Suppressor macrophage treated with lipopolysaccharide for 4 hours (primary cell): ENCODE results near the gene CLEC16A.

Experiments used
- DNase-seq: peaks from one replicate; pipeline ENCODE4 v3.0.0-alpha.2; 2020

The CLEC16A gene

GRCh38 chr16:11145173-11145818 lies 200.9 kb downstream of the CLEC16A start:
- no peak for DNase-seq

GRCh38 chr16:11145819-11146211 lies 201.5 kb downstream of the CLEC16A start:
- DNase-seq = no peak

GRCh38 chr16:11147033-11147753 lies 202.8 kb downstream of the CLEC16A start:
- no peak for DNase-seq

GRCh38 chr16:11147754-11148444 lies 203.5 kb downstream of the CLEC16A start:
- no peak for DNase-seq

GRCh38 chr16:11149011-11149616 lies 204.8 kb downstream of the CLEC16A start:
- no peak for DNase-seq

GRCh38 chr16:11150190-11150589 lies 205.8 kb downstream of the CLEC16A start:
- DNase-seq = no peak

- no peak for DNase-seq
These were observed 207.0 kb downstream of the CLEC16A start for GRCh38 chr16:11151156-11151884.

GRCh38 chr16:11151885-11152629 lies 207.7 kb downstream of the CLEC16A start:
- no peak for DNase-seq

GRCh38 chr16:11152677-11153331 lies 208.4 kb downstream of the CLEC16A start:
- DNase-seq = peak; percentile 63

GRCh38 chr16:11155284-11155806 lies 211.0 kb downstream of the CLEC16A start:
- no peak for DNase-seq

GRCh38 chr16:11156401-11156800 lies 212.0 kb downstream of the CLEC16A start:
- no peak for DNase-seq

GRCh38 chr16:11157143-11157542 lies 212.8 kb downstream of the CLEC16A start:
- DNase-seq = no peak

- no peak for DNase-seq
These were observed 213.7 kb downstream of the CLEC16A start for GRCh38 chr16:11158018-11158417.

- no peak for DNase-seq
These were observed 214.9 kb downstream of the CLEC16A start for GRCh38 chr16:11159282-11159681.

GRCh38 chr16:11160676-11161115 lies 216.3 kb downstream of the CLEC16A start:
- DNase-seq = peak; percentile 43

GRCh38 chr16:11161439-11161838 lies 217.1 kb downstream of the CLEC16A start:
- DNase-seq = no peak

- no peak for DNase-seq
These were observed 217.6 kb downstream of the CLEC16A start for GRCh38 chr16:11161974-11162373.

GRCh38 chr16:11162586-11163268 lies 218.4 kb downstream of the CLEC16A start:
- DNase-seq = no peak

- DNase-seq = no peak
These were observed 219.4 kb downstream of the CLEC16A start for GRCh38 chr16:11163761-11164261.
